Kidney (tissue), 14 donors: Measurements from ENCODE around the gene MAP3K7CL. TPM values are rescaled to one million over a fixed set of nuclear protein-coding genes. Genes with fewer than 3 reads are reported as not detected.

Experiments used
- DNase-seq, 5 donors: peaks; one replicate each; pipeline ENCODE4 v3.0.0-alpha.2; 2013 to 2020
- FAIRE-seq: peaks from 2 replicates; lab custom pipeline; 2012; peaks lifted over from hg19 to GRCh38; lab: Jason Lieb, UNC
- H3K27ac ChIP-seq, 2 donors: one replicate each; pipeline ENCODE4 v1.7.0; 2013; ENCODE audit warnings: low read depth in 2 of 2, low read length in 2 of 2, inconsistent platforms in 1 of 2
- H3K27me3 ChIP-seq: one replicate; pipeline ENCODE4 v1.7.1; 2013; ENCODE audit warnings: low read length, inconsistent platforms; ENCODE audit not compliant: control insufficient read depth, insufficient read depth
- H3K36me3 ChIP-seq, 3 donors: one replicate each; pipeline versions ENCODE4 v1.7.0 to v1.7.1; 2013; ENCODE audit warnings: low read length in 3 of 3, control low read depth in 1 of 3, inconsistent platforms in 1 of 3; ENCODE audit not compliant: insufficient read depth in 3 of 3, control insufficient read depth in 2 of 3
- H3K4me1 ChIP-seq, 3 donors: one replicate each; pipeline versions ENCODE4 v1.7.0 to v1.7.1; 2013; ENCODE audit warnings: low read length in 3 of 3, inconsistent platforms in 1 of 3, low read depth in 1 of 3; ENCODE audit not compliant: control insufficient read depth in 2 of 3, insufficient read depth in 2 of 3
- H3K4me3 ChIP-seq, 3 donors: one replicate each; pipeline versions ENCODE4 v1.7.0 to v1.8.1; 2013; ENCODE audit warnings: low read length in 3 of 3, control low read depth in 1 of 3, inconsistent platforms in 1 of 3
- H3K9ac ChIP-seq, 3 donors: one replicate each; pipeline versions ENCODE4 v1.7.0 to v1.7.1; 2013; ENCODE audit warnings: low read length in 3 of 3, control low read depth in 1 of 3, inconsistent platforms in 1 of 3
- H3K9me3 ChIP-seq, 3 donors: one replicate each; pipeline versions ENCODE4 v1.7.0 to v1.7.1; 2013; ENCODE audit warnings: low read length in 3 of 3, control low read depth in 1 of 3, inconsistent platforms in 1 of 3; ENCODE audit not compliant: control insufficient read depth in 2 of 3, insufficient read depth in 1 of 3
- CTCF ChIP-seq: IDR thresholded peaks from 3 replicates; pipeline ENCODE4 v1.5.1; 2012; ENCODE audit warnings: mild to moderate bottlenecking, moderate library complexity, borderline replicate concordance; ENCODE audit not compliant: insufficient read depth; ENCODE audit errors: extremely low read depth
- intact Hi-C: fragments of 100-400 bp; cut with DNase I; formaldehyde crosslinking; loops from one replicate; pipeline ENCODE4 v1.11.1; 2022
- polyA plus RNA-seq: library from polyadenylated mRNA; stranded (reverse); fragments of 350-450 nt; fragmentation: Illumina TruSeq; extraction: RNeasy Lipid Tissue Mini Kit (QIAGEN cat#74804); gene quantifications from one replicate; pipeline ENCODE4 v1.2.3, GENCODE V29; 2014; ENCODE audit warnings: low read depth, low replicate concordance; ENCODE audit not compliant: insufficient read depth
- total RNA-seq: library from RNA; stranded (reverse); fragmentation: NEBNext Ultra II Directional; extraction: Animal tissue kit (Norgen Biotek cat#: 25700); gene quantifications from one replicate; pipeline ENCODE4 v1.2.1, GENCODE V29; 2021
- donor health status: control.
- donor health status: control.
- donor health status: control.
- donor health status: control.
- donor health status: control.
- donor health status: DM: yes; HTN: yes; CAD: no.
- donor health status: Normal renal cell carcinoma (clear cell type).

MAP3K7CL gene
- total and polyA plus RNA-seq, 2 donors from 2014 or later: 5.4 to 12.7 TPM

- intact Hi-C loops: loop anchor here (10.0 kb wide), 1 partner anchor 128 kb away; no protein-coding TSS in a partner anchor
- no peak overlapping the region for H3K4me3 ChIP-seq
- H3K9me3 ChIP-seq: no peaks in the 10 kb centered on the region
- FAIRE-seq (no peak), DNase-seq (no peak)
- TF ChIP-seq CTCF: no peak
- H3K4me1 ChIP-seq: peaks cover 0 to 3% (median 1%) of the 10 kb centered on the region in 3 donors
- no peaks in the 10 kb centered on the region for H3K27me3 ChIP-seq
- no peak overlapping the region for H3K9ac ChIP-seq
- no peaks in the 10 kb centered on the region for H3K36me3 ChIP-seq
- peak overlapping the region in 1 of 2 donors; percentile 45 for H3K27ac ChIP-seq
Observed at GRCh38 chr21:29176471-29177120, 46.2 kb downstream of the MAP3K7CL start.

DNA sequence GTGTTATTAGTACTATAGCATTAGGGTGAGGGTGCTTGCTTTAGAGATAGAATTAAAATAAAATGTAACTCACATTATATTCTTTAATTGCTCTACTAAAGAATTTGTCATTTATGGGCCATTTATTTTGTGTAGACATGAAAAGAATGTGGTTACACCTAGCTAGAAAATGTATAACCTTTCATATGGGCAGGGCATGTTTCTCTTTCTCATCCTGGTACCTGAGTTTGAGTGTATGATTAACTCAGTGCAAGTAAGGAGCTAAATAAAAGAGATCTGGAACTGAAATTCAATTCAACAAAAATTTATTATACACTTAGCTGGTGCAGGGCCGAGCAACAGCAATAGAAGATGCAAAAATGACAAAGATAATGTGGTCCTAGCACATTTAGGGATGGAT is 47.4 kb downstream of the MAP3K7CL start:
- intact Hi-C loops: loop anchor here (10.0 kb wide), 1 partner anchor 127 kb away; no protein-coding TSS in a partner anchor
- no peak overlapping the region for H3K4me3 ChIP-seq
- H3K27me3 ChIP-seq: no peaks in the 10 kb centered on the region
- no peak overlapping the region for H3K9ac ChIP-seq
- DNase-seq: no peak
- H3K36me3 ChIP-seq: no peaks in the 10 kb centered on the region
- H3K9me3 ChIP-seq: no peaks in the 10 kb centered on the region
- H3K4me1 ChIP-seq: peaks cover 0 to 6% (median 5%) of the 10 kb centered on the region in 3 donors
- peak; percentile 45 for FAIRE-seq
- no peak for TF ChIP-seq CTCF
- H3K27ac ChIP-seq: peak overlapping the region in 1 of 2 donors; percentile 52

DNA sequence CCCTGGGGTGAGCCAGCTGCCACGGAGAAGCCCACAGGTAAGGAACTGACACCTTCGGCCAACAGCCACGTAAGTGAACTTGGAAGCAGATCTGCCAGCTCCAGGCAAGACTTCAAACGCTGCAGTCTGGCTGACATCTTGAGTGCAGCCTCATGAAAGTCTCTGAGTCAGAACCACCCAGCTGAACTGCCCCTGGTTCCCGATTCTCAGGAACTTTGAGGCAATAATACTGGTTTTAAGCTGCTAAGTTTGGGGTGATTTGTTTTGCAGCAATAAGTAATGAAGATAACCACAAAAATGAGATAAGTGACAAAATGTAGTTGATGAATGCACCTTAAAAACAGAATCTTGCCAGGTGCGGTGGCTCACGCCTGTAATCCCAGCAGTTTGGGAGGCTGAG is 48.5 kb downstream of the MAP3K7CL start:
- Histone ChIP-seq H3K9me3 (no peaks in the 10 kb centered on the region), H3K27ac (no peak overlapping the region)
- TF ChIP-seq CTCF: no peak

More for the DNA sequence above, 48.5 kb downstream of the MAP3K7CL start:
- peaks cover 0 to 10% (median 8%) of the 10 kb centered on the region in 3 donors for H3K4me1 ChIP-seq
- H3K36me3 ChIP-seq: no peaks in the 10 kb centered on the region
- DNase-seq (no peak), FAIRE-seq (no peak)
- intact Hi-C loops: loop anchor here (10.0 kb wide), 1 partner anchor 126 kb away; no protein-coding TSS in a partner anchor
- no peak overlapping the region for H3K9ac ChIP-seq
- H3K4me3 ChIP-seq: no peak overlapping the region
- H3K27me3 ChIP-seq: no peaks in the 10 kb centered on the region
